GM20000 (cell line): ENCODE results near the gene CSPG5.

Experiments used
- DNase-seq: peaks from one replicate; pipeline ENCODE4 v3.0.0; 2012; ENCODE audit warnings: low spot score
- TF ChIP-seq, protein P1 (sequence below): IDR thresholded peaks from 2 replicates; pipeline ENCODE4 v1.5.1; 2012; ENCODE audit warnings: mild to moderate bottlenecking, control low read depth; ENCODE audit errors: extremely low read depth, missing control alignments

CSPG5 gene

DNA sequence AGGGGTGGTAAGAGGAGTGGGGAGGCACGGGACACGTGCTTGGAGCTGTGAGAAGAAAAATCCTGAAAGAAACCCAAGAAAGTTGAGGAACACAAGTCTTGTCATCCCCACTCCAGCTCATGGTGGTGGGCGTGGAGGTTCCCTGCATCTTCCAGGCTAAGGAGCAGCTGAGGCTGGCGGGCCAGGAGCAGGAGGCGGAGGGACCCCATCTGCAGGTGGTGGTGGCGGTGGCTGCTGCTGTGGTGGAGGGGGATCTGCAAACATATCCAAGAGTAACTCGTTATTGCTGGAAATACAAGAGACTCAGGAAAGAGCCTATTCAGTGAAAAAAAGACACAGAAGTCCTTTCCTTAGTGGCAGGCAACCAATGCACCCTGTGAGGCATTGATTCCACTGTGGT lies 9.4 kb upstream of the CSPG5 start:
- DNase-seq, result no peak
- TF ChIP-seq, protein P1, sequence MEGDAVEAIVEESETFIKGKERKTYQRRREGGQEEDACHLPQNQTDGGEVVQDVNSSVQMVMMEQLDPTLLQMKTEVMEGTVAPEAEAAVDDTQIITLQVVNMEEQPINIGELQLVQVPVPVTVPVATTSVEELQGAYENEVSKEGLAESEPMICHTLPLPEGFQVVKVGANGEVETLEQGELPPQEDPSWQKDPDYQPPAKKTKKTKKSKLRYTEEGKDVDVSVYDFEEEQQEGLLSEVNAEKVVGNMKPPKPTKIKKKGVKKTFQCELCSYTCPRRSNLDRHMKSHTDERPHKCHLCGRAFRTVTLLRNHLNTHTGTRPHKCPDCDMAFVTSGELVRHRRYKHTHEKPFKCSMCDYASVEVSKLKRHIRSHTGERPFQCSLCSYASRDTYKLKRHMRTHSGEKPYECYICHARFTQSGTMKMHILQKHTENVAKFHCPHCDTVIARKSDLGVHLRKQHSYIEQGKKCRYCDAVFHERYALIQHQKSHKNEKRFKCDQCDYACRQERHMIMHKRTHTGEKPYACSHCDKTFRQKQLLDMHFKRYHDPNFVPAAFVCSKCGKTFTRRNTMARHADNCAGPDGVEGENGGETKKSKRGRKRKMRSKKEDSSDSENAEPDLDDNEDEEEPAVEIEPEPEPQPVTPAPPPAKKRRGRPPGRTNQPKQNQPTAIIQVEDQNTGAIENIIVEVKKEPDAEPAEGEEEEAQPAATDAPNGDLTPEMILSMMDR, result no peak

DNA sequence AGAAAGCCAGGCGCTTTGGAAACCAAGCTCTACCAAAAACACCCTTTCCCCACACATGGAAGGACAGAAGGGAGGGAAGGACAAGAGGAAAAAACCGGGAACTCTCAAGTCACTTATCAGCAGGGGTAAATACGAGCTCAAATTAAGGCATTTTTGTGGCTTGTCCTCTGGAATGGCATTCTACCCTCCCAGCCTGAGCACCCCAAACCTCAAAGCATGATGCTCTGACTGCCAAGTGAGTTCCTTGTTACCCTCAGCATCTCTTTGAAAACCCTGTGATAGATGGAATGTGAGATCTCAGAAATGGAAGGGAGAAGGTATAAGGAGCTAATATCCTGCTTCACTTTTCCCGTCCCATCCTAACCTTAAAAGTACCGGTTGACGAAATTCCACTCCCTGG lies 8.1 kb upstream of the CSPG5 start:
- TF ChIP-seq, protein P1, result no peak
- no peak for DNase-seq

DNA sequence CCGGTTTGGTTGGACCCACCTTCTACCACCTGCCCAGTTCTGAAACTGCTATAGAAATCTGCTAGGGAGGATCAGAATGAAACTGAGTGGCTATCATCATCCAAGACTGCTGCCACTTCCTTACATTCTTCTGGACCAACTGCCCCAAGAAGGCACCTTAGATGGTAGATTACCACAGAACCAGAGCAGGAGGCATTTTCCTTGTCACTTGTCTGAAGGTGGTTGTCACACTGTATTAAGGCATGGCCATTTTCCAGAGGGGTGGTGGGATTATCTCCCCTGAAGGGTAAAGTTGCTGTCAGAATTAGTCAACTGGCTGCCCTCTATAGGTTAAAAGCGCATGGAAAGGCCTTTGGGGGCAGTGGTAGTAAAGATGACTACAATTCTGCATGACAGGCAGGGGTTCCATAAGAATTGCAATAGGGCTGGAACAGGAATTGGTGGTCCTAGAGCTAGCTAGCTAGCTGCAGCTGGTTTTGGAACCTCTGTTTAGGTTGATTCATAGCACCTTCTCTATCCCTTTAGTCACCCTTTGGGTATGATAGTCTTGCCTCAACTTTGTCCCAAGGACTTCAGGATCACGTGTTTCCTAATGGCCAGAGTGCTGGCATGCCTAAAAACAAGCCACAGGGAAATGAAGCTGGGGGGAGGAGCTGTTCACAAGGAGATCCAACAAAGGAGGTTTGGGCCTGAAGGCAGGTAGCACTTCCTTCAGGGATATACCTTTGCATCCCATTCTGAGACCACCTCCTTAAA lies 4.8 kb upstream of the CSPG5 start:
- no peak for DNase-seq
- TF ChIP-seq, protein P1, result no peak

DNA sequence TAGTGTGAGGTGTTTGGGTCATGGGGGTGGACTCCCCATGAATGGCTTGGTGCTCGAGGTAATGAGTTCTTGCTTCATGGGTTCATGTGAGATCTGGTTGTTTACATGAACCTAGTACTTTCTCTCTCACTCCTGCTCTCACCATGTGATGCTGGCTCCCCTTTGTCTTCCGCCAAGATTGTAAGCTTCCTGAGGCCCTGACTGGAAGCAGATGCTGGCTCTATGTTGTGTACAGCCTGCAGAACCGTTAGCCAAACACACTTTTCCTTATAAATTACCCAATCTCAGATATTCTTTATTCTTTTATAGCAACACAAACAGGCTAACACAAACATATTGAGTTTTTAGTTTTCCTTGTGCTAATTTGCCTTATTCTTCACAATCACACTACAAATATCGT lies 3.2 kb upstream of the CSPG5 start:
- DNase-seq, result no peak
- TF ChIP-seq, protein P1, result no peak

DNA sequence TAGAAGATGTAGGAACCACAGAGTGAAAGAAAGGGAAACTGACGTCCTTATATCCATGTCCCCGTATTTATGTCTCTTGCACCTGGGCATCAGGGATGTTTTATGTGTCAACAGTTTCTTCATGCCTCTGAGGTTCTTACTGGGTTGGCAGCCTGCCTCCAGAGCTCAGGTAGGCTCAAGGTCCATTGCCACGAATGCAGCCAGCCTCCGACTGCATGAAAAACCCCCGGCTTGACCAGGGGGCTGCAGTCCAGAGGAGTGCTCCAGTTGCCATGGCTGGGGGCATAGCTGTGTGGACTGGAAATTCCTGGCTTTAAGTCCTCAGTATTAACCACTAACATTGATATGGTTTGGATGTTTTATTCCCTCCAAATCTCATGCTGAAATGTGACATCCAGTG lies 2.8 kb upstream of the CSPG5 start:
- DNase-seq, result no peak
- TF ChIP-seq, protein P1, result no peak

DNA sequence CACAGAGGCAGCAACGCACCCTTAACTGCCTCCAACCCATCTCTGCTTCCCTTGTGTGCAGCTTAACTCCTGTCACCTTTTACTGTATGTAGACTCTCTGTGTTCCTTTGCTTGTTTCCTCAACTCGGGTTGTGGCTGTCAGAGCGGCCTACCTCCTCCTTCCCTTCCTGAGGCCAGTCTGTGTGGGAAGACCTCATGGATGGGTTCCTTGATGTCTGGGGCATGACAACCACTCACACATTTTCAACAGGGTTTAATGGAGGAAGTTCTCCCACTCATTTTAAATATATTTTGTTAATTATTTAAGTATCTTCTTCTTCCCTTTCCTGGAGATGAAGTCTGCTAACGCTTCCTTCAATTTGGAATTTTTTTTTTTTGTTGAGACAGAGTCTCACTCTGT lies 1.8 kb upstream of the CSPG5 start:
- TF ChIP-seq, protein P1, result no peak
- DNase-seq, result no peak

DNA sequence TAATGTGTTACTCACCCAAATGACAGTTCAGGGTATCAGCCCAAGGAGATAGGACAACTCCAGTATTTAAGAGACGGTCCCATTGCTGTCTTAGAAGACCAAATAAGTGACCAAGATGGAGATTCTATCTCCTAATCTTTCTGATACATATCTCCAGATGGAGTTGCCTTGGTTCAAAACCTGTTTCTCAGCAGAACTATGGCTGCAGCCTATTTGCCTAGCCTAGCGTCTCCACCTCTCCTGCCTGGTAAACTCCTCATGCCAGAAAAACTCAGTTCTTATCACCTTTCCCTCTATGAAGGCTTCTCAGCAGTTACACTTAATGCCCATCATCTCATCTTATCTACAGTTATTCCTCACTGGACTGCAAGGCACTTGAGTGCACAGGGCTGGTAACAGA lies 1.2 kb upstream of the CSPG5 start:
- TF ChIP-seq, protein P1, result no peak
- no peak for DNase-seq
